NCI-H2227 treated with DMSO at 0.1 percent for 48 hours (cell line): ENCODE results near the gene NEK1.

Experiments used
- DNase-seq: peaks from one replicate; lab custom pipeline; 2025; lab: John Stamatoyannopoulos, UW

Gene NEK1

GRCh38 chr4:169418846-169419245 is 193.5 kb downstream of the NEK1 start:
- DNase-seq: no peak

GRCh38 chr4:169417629-169418282 is 194.6 kb downstream of the NEK1 start:
- no peak for DNase-seq

GRCh38 chr4:169416997-169417396 is 195.4 kb downstream of the NEK1 start:
- DNase-seq: no peak

GRCh38 chr4:169416461-169416860 is 195.9 kb downstream of the NEK1 start:
- no peak for DNase-seq

- no peak for DNase-seq
These were observed 197.5 kb downstream of the NEK1 start for GRCh38 chr4:169414913-169415312.

GRCh38 chr4:169412046-169412445 is 200.3 kb downstream of the NEK1 start:
- DNase-seq: no peak

GRCh38 chr4:169410839-169411770 is 201.3 kb downstream of the NEK1 start:
- DNase-seq: no peak

GRCh38 chr4:169407217-169407845 is 205.1 kb downstream of the NEK1 start:
- DNase-seq: no peak

- no peak for DNase-seq
These were observed 207.4 kb downstream of the NEK1 start for GRCh38 chr4:169404960-169405359.

- no peak for DNase-seq
These were observed 211.6 kb downstream of the NEK1 start for GRCh38 chr4:169400832-169401231.

- DNase-seq: no peak
These were observed 212.2 kb downstream of the NEK1 start for GRCh38 chr4:169399976-169400767.

GRCh38 chr4:169398316-169398715 is 214.1 kb downstream of the NEK1 start:
- no peak for DNase-seq

- DNase-seq: no peak
These were observed 214.6 kb downstream of the NEK1 start for GRCh38 chr4:169397762-169398161.

GRCh38 chr4:169385376-169385775 is 227.0 kb downstream of the NEK1 start:
- no peak for DNase-seq

- DNase-seq: no peak
These were observed 227.6 kb downstream of the NEK1 start for GRCh38 chr4:169384779-169385178.

GRCh38 chr4:169383724-169384123 is 228.7 kb downstream of the NEK1 start:
- DNase-seq: no peak

GRCh38 chr4:169379688-169380087 is 232.7 kb downstream of the NEK1 start:
- no peak for DNase-seq

- DNase-seq: no peak
These were observed 235.0 kb downstream of the NEK1 start for GRCh38 chr4:169377367-169377766.

- no peak for DNase-seq
These were observed 236.0 kb downstream of the NEK1 start for GRCh38 chr4:169376421-169376820.

GRCh38 chr4:169372791-169373190 is 239.6 kb downstream of the NEK1 start:
- no peak for DNase-seq

GRCh38 chr4:169369634-169370033 is 242.7 kb downstream of the NEK1 start:
- no peak for DNase-seq

- DNase-seq: no peak
These were observed 244.6 kb downstream of the NEK1 start for GRCh38 chr4:169367826-169368225.
